GF-D8 (cell line): Measurements from ENCODE around the gene OSM.
A peak's percentile ranks its signal among the peaks of the same experiment; 100 is the strongest.

ENCODE experiments used
- DNase-seq: peaks from one replicate; lab custom pipeline; 2025; lab: John Stamatoyannopoulos, UW

OSM gene

GRCh38 chr22:30266445-30267381 is at the start of gene OSM:
Gene OSM (minus strand): TSS chr22:30266851. CDS start chr22:30266799, 52 bp downstream.
- peak; percentile 88 for DNase-seq

- no peak for DNase-seq
These were observed 49.4 kb upstream of the OSM start for GRCh38 chr22:30315962-30316576.

GRCh38 chr22:30314915-30315314 is 48.3 kb upstream of the OSM start:
- DNase-seq, result no peak

- DNase-seq, result no peak
These were observed 47.1 kb upstream of the OSM start for GRCh38 chr22:30313527-30314363.

GRCh38 chr22:30312053-30312452 is 45.4 kb upstream of the OSM start:
- no peak for DNase-seq

- no peak for DNase-seq
These were observed 44.5 kb upstream of the OSM start for GRCh38 chr22:30310881-30311771.

- DNase-seq, result peak; percentile 42
These were observed 43.5 kb upstream of the OSM start for GRCh38 chr22:30309951-30310741.

GRCh38 chr22:30308518-30309230 is 42.0 kb upstream of the OSM start:
- no peak for DNase-seq

GRCh38 chr22:30308093-30308492 is 41.4 kb upstream of the OSM start:
- DNase-seq, result no peak

GRCh38 chr22:30307041-30307574 is 40.5 kb upstream of the OSM start:
- DNase-seq, result no peak

- no peak for DNase-seq
These were observed 40.0 kb upstream of the OSM start for GRCh38 chr22:30306627-30307011.

- peak; percentile 74 for DNase-seq
These were observed 39.4 kb upstream of the OSM start for GRCh38 chr22:30305906-30306626.

GRCh38 chr22:30305519-30305905 is 38.9 kb upstream of the OSM start:
- DNase-seq, result peak; percentile 89

GRCh38 chr22:30304495-30305244 is 38.0 kb upstream of the OSM start:
- DNase-seq, result peak; percentile 28

- no peak for DNase-seq
These were observed 36.1 kb upstream of the OSM start for GRCh38 chr22:30302810-30303138.

GRCh38 chr22:30301995-30302809 is 35.6 kb upstream of the OSM start:
- peak; percentile 89 for DNase-seq

- DNase-seq, result no peak
These were observed 32.7 kb upstream of the OSM start for GRCh38 chr22:30299322-30299721.
